HEK293T (cell line): ENCODE data around the gene LHB.
"Not testable (repeated sequence)": the region's sequence is repeated elsewhere in the genome, so short reads cannot be mapped to it uniquely, and the experiment has no call there.

Experiments
- BHLHE40 ChIP-seq: fragments of 450-650 bp; IDR thresholded peaks from 2 replicates; pipeline ENCODE4 v1.6.1; 2016; ENCODE audit warnings: mild to moderate bottlenecking, moderate library complexity, borderline replicate concordance
- CTBP1 ChIP-seq: fragments of 450-650 bp; IDR thresholded peaks from 2 replicates; pipeline ENCODE4 v1.6.1; 2016; ENCODE audit warnings: borderline replicate concordance
- ELF4 ChIP-seq: fragments of 450-650 bp; IDR thresholded peaks from 2 replicates; pipeline ENCODE4 v1.6.1; 2017; ENCODE audit warnings: antibody characterized with exemption
- FOXA1 ChIP-seq: fragments of 450-650 bp; IDR thresholded peaks from 2 replicates; pipeline ENCODE4 v1.6.1; 2016; ENCODE audit warnings: mild to moderate bottlenecking
- FOXK2 ChIP-seq: fragments of 450-650 bp; IDR thresholded peaks from 2 replicates; pipeline ENCODE4 v1.6.1; 2016; ENCODE audit warnings: mild to moderate bottlenecking
- FOXM1 ChIP-seq: fragments of 450-650 bp; IDR thresholded peaks from 2 replicates; pipeline ENCODE4 v1.6.1; 2017; ENCODE audit warnings: mild to moderate bottlenecking, borderline replicate concordance
- L3MBTL2 ChIP-seq: fragments of 450-650 bp; conservative IDR thresholded peaks from 2 replicates; pipeline ENCODE4 v1.6.1; 2016; ENCODE audit warnings: mild to moderate bottlenecking
- LEF1 ChIP-seq: fragments of 450-650 bp; IDR thresholded peaks from 2 replicates; pipeline ENCODE4 v1.6.1; 2017; ENCODE audit warnings: mild to moderate bottlenecking, borderline replicate concordance
- NFRKB ChIP-seq: fragments of 450-650 bp; IDR thresholded peaks from 2 replicates; pipeline ENCODE4 v1.6.1; 2016; ENCODE audit warnings: mild to moderate bottlenecking, moderate library complexity
- SP1 ChIP-seq: fragments of 450-650 bp; IDR thresholded peaks from 2 replicates; pipeline ENCODE4 v1.6.1; 2017
- SUZ12 ChIP-seq: fragments of 450-650 bp; IDR thresholded peaks from 2 replicates; pipeline ENCODE4 v1.6.1; 2016; ENCODE audit warnings: mild to moderate bottlenecking
- TARDBP ChIP-seq: fragments of 450-650 bp; IDR thresholded peaks from 2 replicates; pipeline ENCODE4 v1.6.1; 2016

DNA sequence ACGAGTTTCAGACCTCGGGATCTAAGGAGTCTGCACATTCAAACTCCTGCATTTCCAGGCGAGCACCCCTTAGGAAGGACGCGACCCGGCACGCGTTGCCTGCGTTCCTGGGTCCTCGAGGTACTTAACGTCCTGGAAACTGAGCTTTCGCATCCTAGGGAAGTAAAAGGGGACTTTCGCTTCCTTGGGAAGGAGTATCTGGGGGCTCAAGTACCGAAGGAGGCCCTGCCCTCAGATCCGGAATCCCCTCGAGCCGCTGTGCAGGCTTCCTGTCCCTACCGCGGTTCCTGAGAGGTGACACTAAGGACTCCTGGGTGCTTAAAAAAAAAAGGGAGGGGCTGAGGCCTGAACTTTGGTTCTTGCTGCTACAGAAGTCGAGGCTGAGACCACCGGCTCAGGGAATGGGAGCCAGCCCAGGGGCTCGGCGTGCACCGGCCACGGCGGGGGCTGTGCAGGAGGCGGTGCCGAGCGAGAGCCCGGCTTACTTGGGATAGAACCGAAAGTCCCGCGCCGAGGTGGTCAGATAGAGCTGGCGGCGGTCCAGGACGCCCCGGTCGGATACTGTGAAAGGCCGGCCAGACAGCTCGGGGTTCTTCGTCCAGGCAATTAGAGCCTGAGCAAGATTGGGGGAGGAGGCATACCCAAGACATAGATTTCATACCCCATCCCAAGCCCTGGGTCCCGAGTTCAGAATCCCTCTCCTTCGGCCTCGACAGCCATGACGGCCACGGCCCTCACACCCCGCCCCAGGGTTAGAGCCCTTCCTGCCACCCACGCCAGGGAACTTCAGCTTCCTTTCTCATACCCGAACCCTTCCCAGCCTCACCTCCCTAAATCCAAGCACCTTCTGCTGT lies 1.7 kb upstream of the LHB start:
- not testable (repeated sequence) for TF ChIP-seq SUZ12, TARDBP, FOXA1, SP1, LEF1, ELF4, NFRKB, CTBP1, FOXK2, FOXM1, L3MBTL2, BHLHE40
